Stimulated activated CD4-positive, alpha-beta T cell treated with anti-CD3 and anti-CD28 coated beads, Interleukin-1b, Interleukin-23, amount 100 ng/mL, for 48 hours (primary cell): ENCODE measurements around the gene FSTL1.

ENCODE experiments used
- DNase-seq: peaks from one replicate; pipeline ENCODE4 v3.0.0-alpha.2; 2020

FSTL1 gene

GRCh38 chr3:120348991-120349854 is 101.6 kb downstream of the FSTL1 start, which contains the start of gene LRRC58:
Gene LRRC58 (minus strand): TSS chr3:120349354. CDS start chr3:120349243, 111 bp downstream.
- DNase-seq = peak; percentile 88

- peak; percentile 62 for DNase-seq
Observed at GRCh38 chr3:120348065-120348990, 102.5 kb downstream of the FSTL1 start.

- DNase-seq = no peak
Observed at GRCh38 chr3:120344349-120344748, 106.4 kb downstream of the FSTL1 start.
